Measurements from ENCODE around the gene TFAP2B.

GRCh38 chr6:50832912-50833311 is 14.2 kb downstream of the TFAP2B start:
- TF ChIP-seq POLR2A (IDR thresholded peaks at IDR 0.05) = no peak
- no peak for TF ChIP-seq POLR2AphosphoS5 (IDR thresholded peaks at IDR 0.05)
- TF ChIP-seq CTCF (IDR thresholded peaks at IDR 0.05) = no peak
